ENCODE results near the gene TGFB1I1. TPM values are rescaled to one million over a fixed set of nuclear protein-coding genes. Genes with fewer than 3 reads are reported as not detected.

TGFB1I1 gene
- total and polyA plus RNA-seq, 2 experiments from 2014 or later, result 4.1 to 4.2 TPM

DNA sequence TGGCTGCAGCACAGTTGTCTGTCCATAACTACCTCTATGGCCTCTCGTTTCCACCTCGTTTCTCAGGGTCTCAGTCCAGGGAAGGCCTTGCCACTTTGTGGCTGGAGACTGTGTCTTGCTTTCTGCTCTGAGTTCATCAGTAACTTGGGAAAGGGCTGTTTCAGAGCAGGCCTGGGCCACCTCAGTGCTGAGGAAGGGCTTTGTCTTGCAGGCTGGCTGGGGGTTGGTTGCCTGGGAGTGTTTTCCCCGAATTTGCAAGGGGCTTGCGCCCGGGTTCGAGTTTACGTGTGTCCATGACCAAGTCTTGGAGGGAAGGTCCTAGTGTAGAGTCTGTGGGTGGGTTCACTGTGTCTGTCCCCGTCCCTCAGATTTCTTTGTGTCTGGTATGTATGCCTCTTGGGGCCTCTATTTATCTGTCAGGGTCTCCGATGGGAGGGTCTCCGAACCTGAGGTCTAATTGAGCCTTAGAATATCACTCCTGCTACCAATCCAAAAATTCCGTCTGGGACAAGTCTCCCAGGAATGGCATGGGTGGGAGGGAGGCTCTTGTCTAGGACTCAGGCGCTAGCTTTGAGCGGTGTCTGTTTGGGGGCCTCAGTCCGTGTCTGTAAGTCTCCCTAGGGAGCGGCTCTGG is 594 bp upstream of the TGFB1I1 start (continued):
- TF ChIP-seq, protein P1, sequence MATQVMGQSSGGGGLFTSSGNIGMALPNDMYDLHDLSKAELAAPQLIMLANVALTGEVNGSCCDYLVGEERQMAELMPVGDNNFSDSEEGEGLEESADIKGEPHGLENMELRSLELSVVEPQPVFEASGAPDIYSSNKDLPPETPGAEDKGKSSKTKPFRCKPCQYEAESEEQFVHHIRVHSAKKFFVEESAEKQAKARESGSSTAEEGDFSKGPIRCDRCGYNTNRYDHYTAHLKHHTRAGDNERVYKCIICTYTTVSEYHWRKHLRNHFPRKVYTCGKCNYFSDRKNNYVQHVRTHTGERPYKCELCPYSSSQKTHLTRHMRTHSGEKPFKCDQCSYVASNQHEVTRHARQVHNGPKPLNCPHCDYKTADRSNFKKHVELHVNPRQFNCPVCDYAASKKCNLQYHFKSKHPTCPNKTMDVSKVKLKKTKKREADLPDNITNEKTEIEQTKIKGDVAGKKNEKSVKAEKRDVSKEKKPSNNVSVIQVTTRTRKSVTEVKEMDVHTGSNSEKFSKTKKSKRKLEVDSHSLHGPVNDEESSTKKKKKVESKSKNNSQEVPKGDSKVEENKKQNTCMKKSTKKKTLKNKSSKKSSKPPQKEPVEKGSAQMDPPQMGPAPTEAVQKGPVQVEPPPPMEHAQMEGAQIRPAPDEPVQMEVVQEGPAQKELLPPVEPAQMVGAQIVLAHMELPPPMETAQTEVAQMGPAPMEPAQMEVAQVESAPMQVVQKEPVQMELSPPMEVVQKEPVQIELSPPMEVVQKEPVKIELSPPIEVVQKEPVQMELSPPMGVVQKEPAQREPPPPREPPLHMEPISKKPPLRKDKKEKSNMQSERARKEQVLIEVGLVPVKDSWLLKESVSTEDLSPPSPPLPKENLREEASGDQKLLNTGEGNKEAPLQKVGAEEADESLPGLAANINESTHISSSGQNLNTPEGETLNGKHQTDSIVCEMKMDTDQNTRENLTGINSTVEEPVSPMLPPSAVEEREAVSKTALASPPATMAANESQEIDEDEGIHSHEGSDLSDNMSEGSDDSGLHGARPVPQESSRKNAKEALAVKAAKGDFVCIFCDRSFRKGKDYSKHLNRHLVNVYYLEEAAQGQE (IDR thresholded peaks at IDR 0.05; ENCODE audit: unreplicated experiment), result no peak
- TF ChIP-seq, protein P2, sequence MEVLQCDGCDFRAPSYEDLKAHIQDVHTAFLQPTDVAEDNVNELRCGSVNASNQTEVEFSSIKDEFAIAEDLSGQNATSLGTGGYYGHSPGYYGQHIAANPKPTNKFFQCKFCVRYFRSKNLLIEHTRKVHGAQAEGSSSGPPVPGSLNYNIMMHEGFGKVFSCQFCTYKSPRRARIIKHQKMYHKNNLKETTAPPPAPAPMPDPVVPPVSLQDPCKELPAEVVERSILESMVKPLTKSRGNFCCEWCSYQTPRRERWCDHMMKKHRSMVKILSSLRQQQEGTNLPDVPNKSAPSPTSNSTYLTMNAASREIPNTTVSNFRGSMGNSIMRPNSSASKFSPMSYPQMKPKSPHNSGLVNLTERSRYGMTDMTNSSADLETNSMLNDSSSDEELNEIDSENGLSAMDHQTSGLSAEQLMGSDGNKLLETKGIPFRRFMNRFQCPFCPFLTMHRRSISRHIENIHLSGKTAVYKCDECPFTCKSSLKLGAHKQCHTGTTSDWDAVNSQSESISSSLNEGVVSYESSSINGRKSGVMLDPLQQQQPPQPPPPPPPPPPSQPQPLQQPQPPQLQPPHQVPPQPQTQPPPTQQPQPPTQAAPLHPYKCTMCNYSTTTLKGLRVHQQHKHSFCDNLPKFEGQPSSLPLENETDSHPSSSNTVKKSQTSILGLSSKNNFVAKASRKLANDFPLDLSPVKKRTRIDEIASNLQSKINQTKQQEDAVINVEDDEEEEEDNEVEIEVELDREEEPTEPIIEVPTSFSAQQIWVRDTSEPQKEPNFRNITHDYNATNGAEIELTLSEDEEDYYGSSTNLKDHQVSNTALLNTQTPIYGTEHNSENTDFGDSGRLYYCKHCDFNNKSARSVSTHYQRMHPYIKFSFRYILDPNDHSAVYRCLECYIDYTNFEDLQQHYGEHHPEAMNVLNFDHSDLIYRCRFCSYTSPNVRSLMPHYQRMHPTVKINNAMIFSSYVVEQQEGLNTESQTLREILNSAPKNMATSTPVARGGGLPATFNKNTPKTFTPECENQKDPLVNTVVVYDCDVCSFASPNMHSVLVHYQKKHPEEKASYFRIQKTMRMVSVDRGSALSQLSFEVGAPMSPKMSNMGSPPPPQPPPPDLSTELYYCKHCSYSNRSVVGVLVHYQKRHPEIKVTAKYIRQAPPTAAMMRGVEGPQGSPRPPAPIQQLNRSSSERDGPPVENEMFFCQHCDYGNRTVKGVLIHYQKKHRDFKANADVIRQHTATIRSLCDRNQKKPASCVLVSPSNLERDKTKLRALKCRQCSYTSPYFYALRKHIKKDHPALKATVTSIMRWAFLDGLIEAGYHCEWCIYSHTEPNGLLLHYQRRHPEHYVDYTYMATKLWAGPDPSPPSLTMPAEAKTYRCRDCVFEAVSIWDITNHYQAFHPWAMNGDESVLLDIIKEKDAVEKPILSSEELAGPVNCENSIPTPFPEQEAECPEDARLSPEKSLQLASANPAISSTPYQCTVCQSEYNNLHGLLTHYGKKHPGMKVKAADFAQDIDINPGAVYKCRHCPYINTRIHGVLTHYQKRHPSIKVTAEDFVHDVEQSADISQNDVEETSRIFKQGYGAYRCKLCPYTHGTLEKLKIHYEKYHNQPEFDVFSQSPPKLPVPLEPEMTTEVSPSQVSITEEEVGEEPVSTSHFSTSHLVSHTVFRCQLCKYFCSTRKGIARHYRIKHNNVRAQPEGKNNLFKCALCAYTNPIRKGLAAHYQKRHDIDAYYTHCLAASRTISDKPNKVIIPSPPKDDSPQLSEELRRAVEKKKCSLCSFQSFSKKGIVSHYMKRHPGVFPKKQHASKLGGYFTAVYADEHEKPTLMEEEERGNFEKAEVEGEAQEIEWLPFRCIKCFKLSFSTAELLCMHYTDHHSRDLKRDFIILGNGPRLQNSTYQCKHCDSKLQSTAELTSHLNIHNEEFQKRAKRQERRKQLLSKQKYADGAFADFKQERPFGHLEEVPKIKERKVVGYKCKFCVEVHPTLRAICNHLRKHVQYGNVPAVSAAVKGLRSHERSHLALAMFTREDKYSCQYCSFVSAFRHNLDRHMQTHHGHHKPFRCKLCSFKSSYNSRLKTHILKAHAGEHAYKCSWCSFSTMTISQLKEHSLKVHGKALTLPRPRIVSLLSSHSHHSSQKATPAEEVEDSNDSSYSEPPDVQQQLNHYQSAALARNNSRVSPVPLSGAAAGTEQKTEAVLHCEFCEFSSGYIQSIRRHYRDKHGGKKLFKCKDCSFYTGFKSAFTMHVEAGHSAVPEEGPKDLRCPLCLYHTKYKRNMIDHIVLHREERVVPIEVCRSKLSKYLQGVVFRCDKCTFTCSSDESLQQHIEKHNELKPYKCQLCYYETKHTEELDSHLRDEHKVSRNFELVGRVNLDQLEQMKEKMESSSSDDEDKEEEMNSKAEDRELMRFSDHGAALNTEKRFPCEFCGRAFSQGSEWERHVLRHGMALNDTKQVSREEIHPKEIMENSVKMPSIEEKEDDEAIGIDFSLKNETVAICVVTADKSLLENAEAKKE (CRISPR knock-in tag; IDR thresholded peaks at IDR 0.05), result no peak
- no peak for TF ChIP-seq ZNF114 (CRISPR knock-in tag; IDR thresholded peaks at IDR 0.05)
- no peak for TF ChIP-seq NANOG (IDR thresholded peaks at IDR 0.05; ENCODE audit: borderline replicate concordance)
- TF ChIP-seq CREB1 (CRISPR knock-in tag; IDR thresholded peaks at IDR 0.05; ENCODE audit: low read depth), result no peak

All from GM23338 (cell line).